ENCODE data around the gene WDHD1.
"Not testable (repeated sequence)": the region's sequence is repeated elsewhere in the genome, so short reads cannot be mapped to it uniquely, and the experiment has no call there.

Gene WDHD1

DNA sequence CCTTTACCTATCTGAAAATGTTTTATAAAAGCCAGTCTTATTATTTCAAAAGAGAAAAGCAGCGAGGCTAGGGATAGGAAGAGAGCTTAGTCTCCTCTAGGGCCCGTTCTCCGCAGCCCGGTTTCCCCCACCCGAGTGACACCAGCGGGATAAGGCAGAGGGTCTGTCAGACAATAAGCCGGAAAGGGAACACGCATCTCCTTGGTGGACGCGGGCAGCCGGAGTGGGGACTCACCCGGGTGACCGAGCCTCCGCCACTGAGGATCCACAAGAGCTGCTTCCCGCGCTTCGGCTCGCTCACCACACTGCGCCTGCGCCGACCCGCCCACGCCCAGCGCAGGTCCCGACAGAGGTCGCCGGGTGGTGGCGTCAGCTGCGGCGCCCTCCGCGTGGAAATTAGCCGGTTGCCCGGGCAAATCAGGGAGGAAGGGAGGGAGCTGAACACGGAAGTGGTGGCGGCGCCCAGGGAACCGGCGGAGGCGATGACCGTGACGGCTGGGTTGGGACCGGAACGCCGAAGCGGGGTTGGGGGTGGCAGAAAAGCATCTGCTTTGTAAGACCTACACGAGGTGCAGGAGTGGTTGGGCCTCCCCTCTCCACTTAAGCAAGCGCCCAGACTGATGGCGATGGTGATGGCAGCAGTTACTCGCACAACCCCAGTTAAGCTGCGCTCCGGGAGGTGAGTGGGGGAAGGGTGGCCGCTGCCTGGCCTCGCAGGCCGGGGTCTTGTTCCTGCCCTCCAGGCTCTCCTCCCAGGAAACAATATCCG, at the start of gene WDHD1, which contains the start of gene SOCS4:
WDHD1 (minus strand) TSS at position 307 of the 769 bp plus-strand sequence. CDS start 312 bp downstream, outside the sequence.
SOCS4 (plus strand) TSS at position 444 of the 769 bp plus-strand sequence. CDS start 15,806 bp downstream, outside the sequence.
- in situ Hi-C loops (cut with MboI; ENCODE audit: low sequenced_read_pairs), result no loop called here

GRCh38 chr14:55075628-55076175, 48.8 kb upstream of the WDHD1 start:
- in situ Hi-C loops (cut with MboI; ENCODE audit: low sequenced_read_pairs), result no loop called here

DNA sequence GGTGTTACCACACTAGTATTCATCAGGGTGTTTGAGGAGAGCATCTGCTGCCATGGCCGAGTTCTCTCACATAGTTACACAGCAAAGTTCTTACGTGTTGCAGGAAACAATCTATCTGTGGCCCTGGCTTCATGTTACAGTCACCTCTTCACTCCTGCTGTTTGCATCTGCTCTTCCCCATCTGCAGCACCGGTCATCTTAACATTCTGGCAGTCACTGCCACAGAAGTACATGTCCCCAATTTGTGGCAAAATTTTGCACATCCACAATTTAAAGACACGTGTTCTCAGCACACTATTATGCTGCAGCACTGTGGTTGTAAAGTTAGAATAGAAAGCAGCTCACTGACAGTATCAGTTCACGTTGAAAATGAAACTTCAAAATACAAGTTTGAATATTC, 47.8 kb upstream of the WDHD1 start:
- in situ Hi-C loops (cut with MboI; ENCODE audit: low sequenced_read_pairs), result no loop called here

- in situ Hi-C loops (cut with MboI; ENCODE audit: low sequenced_read_pairs), result no loop called here
Observed at GRCh38 chr14:55073856-55074255, 47.0 kb upstream of the WDHD1 start.

DNA sequence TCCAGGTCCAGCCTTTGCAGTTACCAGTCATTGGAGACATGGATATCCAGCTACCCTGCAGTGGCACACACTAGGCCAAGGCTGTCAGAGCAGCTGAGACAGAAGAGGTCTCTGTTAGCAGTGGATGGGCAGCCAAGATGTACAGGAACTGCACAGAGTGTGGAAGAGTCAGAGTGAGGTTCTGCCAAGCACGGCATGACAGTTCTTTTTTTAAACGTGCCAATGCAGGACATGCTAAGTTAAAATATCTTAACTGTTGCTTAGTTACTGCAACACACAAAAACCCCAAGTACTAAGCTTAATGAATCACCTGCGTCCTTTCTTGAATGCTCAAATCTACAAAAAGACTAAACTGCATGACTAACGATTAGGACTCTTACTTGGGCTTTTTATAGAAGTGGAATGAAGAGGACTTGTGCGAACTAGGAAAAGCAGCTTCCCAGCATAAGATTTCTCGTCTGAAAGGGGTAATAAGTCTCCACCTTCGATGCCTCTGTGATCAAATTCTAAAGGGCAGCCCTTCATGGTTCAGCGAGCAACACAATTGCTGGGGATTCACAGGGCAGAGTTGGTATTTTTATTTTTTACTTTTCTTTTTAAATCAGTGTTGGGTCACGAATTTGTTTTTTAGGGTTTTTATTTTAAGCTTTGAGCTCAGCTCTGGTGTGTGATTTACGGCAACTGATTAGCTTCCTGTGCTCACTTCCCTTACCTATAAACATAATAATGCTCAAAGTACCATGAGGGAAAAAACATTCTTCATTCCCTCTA, 45.2 kb upstream of the WDHD1 start:
- in situ Hi-C loops (cut with MboI; ENCODE audit: low sequenced_read_pairs), result no loop called here

DNA sequence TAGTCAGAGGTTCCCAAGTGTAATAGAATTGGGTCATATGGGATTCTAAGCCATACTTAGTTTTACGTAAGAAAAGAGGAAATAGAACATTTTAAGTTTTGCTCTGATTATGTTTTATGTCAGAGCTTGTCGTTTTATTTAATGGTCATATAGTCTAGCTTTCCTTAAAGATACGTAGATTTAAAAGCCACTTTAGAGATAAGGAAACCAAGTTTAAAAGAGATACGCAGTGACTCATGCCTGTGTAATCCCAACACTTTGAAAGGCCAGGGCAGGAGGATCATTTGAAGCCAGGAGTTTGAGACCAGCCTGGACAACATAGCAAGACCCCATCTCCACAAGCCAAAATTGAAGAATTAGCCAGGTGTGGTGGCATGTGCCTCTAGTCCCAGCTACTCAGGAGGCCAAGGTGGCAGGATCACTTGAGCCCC, 44.1 kb upstream of the WDHD1 start:
- in situ Hi-C loops (cut with MboI; ENCODE audit: low sequenced_read_pairs), result no loop called here

DNA sequence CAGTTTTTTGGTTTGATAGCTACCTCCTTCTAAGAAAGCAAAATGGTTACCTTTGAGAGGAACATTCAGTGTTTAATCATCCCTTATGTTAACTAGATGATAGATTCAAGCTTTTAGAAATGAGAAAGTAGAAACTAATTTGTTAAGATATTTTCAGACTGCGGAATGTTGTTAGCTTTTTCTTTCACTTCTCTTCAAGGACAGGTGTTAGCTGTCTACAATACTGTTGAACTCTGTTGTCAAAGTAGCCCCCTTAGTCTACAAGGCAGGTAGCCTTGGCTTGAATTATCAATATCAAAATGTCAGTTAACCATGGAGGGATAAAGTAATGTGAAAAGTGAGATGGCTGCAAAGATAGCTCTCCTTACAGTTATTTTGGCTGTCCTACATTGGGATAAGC, 39.3 kb upstream of the WDHD1 start:
- in situ Hi-C loops (cut with MboI; ENCODE audit: low sequenced_read_pairs), result no loop called here

GRCh38 chr14:55065411-55065810, 38.5 kb upstream of the WDHD1 start:
- in situ Hi-C loops (cut with MboI; ENCODE audit: low sequenced_read_pairs), result no loop called here

DNA sequence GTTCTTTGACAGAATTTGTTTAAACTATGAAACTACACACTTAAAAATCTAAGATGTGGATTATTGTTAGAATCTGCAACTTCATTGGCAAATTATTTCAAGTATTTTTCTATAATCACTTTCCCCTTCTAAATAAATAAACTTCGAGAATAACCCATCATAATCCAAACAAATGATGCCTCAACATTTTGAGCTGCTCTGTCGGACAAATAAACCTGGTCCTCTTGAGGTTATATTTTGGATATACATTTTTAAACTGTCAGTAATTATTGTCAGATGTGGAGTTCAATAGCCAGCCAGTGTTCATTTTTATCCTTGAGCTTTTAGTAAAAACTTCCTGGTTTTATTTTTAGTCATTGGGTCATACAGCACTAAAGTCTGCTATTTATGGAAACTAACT, 38.0 kb upstream of the WDHD1 start:
- in situ Hi-C loops (cut with MboI; ENCODE audit: low sequenced_read_pairs), result not testable (repeated sequence)

GRCh38 chr14:55062517-55063351, 35.8 kb upstream of the WDHD1 start:
- in situ Hi-C loops (cut with MboI; ENCODE audit: low sequenced_read_pairs), result no loop called here

DNA sequence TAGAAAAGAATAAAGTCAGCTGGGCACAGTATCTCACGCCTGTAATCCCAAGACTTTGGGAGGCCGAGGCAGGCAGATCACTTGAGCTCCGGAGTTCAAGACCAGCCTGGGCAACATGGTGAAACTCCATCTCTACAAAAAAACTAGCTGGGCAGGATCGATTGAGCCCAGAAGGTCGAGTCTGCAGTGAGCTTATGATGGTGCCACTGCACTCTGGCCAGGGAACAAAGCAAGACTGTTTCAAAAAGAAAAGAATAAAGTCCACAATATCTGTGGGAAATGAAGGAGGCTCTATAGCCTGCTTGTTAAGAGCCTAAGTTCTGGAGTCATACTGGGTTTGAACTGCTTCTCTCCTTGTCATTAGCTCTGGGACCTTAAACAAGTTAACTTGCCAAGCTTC, 32.4 kb upstream of the WDHD1 start:
- in situ Hi-C loops (cut with MboI; ENCODE audit: low sequenced_read_pairs), result no loop called here

DNA sequence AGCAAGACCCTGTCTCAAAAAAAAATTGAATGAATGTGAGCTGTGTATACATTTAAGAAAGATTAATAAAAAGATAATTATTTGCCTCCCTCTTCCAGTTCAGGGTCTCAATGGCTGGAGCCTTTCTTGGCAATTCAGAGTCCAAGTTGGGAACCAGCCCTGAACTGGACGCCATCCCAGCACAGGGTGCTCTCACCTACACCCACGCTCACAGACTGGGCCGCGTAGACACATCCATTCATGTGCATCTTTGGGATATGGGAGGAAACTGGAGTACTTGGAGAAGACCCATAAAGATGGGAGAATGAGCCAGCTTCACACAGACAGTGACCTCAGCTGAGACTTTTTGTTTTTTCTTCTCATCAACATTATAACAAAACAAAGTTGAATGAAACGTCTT, 31.0 kb upstream of the WDHD1 start:
- in situ Hi-C loops (cut with MboI; ENCODE audit: low sequenced_read_pairs), result no loop called here

- in situ Hi-C loops (cut with MboI; ENCODE audit: low sequenced_read_pairs), result no loop called here
Observed at GRCh38 chr14:55054098-55054497, 27.2 kb upstream of the WDHD1 start.

GRCh38 chr14:55053500-55053899, 26.6 kb upstream of the WDHD1 start:
- in situ Hi-C loops (cut with MboI; ENCODE audit: low sequenced_read_pairs), result no loop called here

- in situ Hi-C loops (cut with MboI; ENCODE audit: low sequenced_read_pairs), result no loop called here
Observed at GRCh38 chr14:55053018-55053417, 26.1 kb upstream of the WDHD1 start.

- in situ Hi-C loops (cut with MboI; ENCODE audit: low sequenced_read_pairs), result no loop called here
Observed at GRCh38 chr14:55052269-55052930, 25.5 kb upstream of the WDHD1 start.

DNA sequence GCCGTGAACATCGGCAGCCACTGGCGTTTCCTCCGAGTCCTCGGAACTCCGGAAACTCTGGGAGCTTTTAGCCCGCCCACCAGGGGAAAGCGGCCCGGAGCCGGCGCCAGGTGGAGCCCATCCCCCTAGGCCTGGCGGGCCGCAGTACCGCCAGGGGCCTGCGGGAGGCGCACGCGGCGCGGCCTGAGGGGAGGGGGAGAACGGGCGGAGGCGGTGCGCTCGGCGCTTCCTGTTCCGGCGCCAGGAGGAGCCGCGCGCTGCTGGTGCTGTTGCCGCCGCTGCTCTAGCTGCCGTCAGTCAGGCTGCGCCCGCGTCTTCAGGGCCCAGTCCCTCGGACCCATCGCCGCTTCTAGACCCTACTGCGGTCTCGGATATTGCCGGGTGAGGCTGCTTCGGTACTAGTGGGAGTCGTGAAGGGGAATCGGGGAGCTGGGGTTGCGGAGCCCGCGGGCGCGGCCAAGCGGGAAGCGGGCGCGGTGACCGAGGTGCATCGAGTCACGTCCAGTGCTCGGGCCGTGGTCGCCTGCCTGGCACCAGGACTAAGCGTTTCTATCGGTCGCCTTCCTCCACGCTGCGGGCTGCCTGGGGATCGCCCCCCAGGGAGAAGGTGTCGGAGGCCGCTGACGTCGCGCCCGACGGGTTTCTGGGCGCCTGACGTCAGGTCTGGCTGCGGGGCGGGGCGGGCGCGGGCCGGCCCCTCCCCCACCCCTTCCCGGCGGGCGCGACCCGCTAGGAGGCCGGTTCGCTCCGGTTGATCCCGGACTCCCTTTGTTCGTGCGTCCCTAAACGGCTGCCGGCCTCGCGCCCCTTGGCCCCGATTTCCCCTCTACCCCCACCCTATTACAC, 24.7 kb upstream of the WDHD1 start, which contains the start of gene MAPK1IP1L:
MAPK1IP1L (plus strand) TSS at position 225 of the 846 bp plus-strand sequence. CDS start 10,037 bp downstream, outside the sequence.
- in situ Hi-C loops (cut with MboI; ENCODE audit: low sequenced_read_pairs), result no loop called here

DNA sequence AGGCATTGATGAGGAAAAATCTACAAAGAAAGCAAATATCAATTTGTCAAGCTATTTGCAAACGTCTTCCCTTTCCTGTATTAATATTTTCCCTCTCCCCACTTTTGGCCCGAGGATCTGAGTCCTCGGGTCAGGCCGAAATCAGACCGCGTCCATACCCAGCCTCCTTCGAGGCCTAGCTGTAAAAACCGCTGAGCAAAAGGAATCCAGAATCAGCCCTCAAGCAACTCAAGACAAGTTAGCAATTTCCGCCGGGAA, 24.2 kb upstream of the WDHD1 start:
- in situ Hi-C loops (cut with MboI; ENCODE audit: low sequenced_read_pairs), result no loop called here

DNA sequence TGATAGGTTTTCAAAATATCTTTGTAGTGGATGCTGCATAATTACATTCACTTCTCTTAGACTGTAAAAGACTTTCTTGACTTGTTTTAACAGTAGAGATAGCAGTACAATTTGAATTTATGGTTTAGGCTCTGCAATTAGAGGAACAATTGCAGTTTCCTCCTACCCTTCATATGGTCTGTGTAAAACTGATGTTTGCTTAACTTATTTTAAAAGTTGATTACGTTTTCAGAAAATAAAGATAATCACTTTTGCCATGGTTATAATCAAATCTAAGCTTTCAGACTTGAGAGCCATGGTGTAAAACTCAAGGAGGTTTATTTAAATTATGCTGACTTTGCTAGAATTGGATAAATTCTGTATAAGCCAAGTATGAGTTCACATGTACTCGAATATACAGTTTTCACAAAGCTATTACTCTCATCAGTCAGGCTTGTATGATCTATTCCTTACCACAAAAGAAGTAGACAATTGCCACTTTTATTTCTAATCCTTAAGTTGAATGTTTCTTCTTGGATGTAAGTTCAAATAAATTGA, 22.1 kb upstream of the WDHD1 start:
- in situ Hi-C loops (cut with MboI; ENCODE audit: low sequenced_read_pairs), result no loop called here

Measured in HL-60/S4 treated with retinoic acid at 250 ng/mL for 4 days and 3 days (cell line).